ENCODE results near the gene STOM.
"Not testable (repeated sequence)": the region's sequence is repeated elsewhere in the genome, so short reads cannot be mapped to it uniquely, and the experiment has no call there.

Gene STOM

GRCh38 chr9:121298689-121299466 lies 71.2 kb downstream of the STOM start:
- DNase-seq: no peak

GRCh38 chr9:121298016-121298538 lies 72.0 kb downstream of the STOM start:
- no peak for DNase-seq

DNA sequence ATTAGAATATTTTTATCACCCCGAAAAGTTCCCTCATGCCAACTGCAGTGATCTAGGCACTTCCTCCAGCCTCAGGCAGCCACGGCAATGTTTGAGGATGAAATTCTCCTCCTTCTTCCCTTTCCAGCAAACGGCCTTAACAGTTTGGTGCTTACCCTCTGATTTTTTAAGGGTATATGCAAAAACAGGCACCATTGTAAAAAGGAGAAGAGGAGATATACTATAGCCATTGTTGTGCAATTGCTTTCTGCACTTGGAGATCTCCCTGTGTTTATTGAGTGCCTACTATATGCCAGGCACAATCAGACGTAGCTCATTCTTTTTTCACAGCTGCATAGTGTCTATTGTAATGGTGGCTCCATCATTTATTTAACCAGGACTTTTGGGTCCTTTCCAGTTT lies 72.7 kb downstream of the STOM start:
- no peak for DNase-seq

DNA sequence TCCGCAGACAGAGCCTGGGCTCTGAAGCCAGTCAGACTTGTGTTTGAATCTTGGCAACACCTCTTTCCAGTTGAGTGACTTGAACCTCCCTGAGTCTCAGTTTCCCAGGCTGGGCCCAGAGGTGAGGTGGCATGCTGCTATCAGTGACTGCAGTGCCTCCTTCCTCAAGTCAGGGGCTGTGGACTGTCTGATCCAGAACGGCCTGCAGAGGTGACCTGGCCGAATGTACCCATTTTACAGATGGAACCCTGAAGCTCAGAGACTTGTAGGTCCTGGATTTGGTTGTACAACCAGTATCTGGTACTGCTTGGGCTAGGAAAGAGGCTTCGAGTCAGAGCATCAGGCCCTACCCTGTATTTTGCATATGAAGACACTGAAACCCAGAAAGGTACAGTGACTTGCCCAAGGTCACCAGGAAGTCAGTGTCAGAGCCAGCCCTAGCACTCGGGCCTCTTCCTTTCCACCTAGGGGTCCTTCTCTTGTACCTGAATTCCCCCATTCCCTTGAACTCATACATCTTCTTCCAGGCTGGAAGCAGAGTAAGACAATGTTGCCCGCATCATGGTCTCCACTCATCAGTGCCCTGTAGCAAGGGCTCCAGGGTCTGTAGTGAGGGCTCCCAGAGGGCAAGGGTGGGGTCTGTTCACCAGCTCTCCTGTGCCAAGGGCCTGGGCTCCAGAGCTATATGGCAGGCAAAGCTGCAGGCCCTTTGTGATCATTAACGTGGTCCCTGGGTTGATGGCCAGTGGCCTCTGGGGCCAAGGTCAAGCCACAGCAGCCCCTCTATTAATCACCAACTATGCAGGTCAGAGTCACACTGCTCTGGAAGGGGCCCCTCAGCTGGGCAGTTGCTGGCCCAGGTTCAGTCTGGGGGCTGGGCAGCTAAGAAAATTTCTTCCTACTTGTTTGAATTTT lies 73.6 kb downstream of the STOM start:
- DNase-seq: no peak

DNA sequence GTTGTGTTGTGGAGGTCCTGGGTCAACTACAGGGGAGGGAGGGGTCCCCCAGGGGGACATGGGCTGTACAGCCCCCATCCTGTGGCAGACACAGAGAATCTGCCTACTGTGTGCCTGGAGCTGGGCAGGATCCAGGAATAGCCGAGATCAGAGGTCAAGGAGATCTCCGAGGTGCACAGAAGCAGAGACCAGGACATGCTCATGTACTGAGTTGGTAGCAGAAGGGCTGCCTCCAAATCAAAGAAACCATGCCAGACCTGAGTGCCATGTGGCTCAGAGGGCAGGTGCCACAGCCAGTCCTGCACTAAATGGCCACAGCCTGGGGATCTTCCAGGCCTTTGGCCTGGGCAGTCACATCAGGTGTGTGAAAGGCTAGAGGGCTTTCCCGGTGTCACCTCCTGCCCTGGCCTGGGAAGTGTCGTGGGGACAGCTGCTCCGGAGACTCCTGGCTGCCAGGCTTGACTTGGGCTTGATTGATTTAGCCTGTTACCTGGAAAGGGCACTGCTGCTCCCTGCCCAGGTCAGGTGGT lies 74.3 kb downstream of the STOM start:
- DNase-seq: no peak

DNA sequence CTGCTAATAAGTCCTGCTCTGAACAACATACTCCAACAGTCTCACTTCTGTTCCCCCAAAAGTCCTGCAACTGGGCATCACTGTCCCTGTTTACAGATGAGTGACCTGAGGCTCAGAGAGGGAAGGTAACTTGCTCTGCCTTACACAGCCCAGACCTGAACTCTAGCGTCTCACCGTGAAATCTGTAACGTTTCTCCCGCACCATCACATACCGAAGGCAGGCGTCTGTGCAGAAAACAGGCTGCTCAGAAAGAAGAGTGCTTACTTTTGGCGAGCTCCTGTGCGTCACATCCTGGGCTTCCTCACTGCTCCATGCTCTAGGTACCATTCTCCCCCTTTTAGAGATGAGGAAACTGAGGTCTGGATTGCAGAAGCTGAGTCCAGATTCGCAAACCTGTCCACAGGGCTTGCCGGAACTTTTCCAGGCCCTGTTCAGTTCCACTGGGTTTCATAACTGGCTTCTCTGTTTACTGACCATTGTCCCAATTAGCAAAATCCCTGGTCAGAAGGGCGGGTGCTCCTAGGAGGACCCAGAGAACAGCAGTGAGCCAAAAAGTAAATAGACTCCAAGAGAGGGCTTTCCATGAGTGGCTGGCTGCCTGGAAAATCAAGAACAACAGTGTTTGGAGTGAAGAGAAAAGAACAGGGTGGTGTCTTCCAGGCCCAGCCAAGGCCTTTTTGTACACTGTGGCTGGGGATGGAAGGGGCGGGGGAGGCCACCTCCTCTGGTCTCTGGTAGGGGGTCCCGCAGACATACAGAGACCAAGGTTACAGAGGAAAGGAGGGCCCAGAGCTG lies 75.0 kb downstream of the STOM start:
- DNase-seq: no peak

GRCh38 chr9:121294151-121294743 lies 75.8 kb downstream of the STOM start:
- DNase-seq: no peak

- no peak for DNase-seq
Observed at GRCh38 chr9:121292801-121293241, 77.2 kb downstream of the STOM start.

DNA sequence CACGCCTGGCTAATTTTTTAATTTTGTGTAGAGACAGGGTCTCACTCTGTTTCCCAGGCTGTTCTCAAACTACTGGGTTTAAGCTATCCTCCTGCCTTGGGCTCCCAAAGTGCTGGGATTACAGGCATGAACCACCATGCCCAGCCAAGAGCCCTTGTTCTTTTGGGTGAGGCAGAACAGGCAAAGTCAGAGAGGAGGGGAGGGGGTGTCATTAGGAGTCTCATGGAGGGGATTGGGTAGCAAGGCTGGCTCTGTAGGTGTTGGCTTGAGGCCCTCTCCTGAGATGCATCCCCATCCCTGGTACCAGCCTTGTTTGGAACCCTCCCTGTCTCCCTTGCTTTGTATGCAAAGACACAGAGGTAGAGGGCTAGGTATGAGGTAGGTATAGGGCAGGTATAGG lies 78.0 kb downstream of the STOM start:
- no peak for DNase-seq

- not testable (repeated sequence) for DNase-seq
Observed at GRCh38 chr9:121291536-121291935, 78.5 kb downstream of the STOM start.

GRCh38 chr9:121289772-121290370 lies 80.2 kb downstream of the STOM start:
- no peak for DNase-seq

DNA sequence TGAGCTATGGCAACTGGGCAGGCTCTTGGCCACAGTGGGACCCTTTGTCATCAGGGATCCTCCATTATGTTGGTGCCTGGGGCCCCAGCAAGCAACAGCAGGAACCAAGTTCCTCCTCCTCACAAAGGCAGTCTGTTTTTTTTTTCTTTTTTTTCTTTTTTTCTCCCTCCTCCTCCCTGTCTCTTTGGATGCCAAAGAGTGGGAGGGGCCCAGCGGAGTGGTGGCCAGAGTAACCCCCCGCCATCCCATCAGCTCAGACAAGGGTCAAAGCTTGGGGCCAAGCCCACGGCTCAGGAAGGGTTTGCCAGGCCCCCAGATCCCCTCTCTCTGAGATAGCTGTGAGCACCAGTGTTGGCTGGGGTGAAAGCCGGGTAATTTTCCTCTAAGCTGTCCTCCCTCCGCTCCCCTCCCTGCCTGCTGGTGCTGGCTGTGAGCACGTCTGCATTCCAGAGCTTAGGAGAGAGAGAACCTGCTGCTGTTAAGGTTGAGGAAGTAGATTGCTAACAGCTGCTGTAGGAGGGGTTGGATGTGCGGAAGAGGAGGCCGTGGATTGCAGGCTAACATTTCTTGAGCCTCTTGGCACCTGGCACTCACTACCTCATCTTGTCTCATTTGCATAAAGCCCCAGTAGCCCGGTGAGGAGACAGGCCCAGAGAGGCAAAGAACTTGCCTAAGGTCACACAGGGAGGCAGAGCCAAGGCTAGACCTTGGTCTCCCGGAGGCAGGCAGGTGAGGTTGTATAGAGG lies 80.9 kb downstream of the STOM start:
- no peak for DNase-seq

All from activated CD4-positive, alpha-beta T cell treated with anti-CD3 and anti-CD28 coated beads, Interleukin-2, amount 50 U/mL, for 1 hour (primary cell).